ENCODE results near the gene TMPRSS2. TPM values are rescaled to one million over a fixed set of nuclear protein-coding genes. Genes with fewer than 3 reads are reported as not detected.
A peak's percentile ranks its signal among the peaks of the same experiment; 100 is the strongest.

The TMPRSS2 gene
- polyA plus RNA-seq, result 149 TPM
- long read RNA-seq, donor 1, transcript TMPRSS2-209 (2 exons, 633 nt), result minor isoform, 8 of 19 reads
- long read RNA-seq, donor 1, transcript TMPRSS2-201 (14 exons, 3,205 nt), result major isoform, 11 of 19 reads
- long read RNA-seq, donor 1, partial matches to known transcripts, result 0 of 19 reads
- long read RNA-seq, donor 1, other reads (novel, unspliced or antisense), result 0 of 19 reads
- long read RNA-seq, donor 2, transcript TMPRSS2-201 (14 exons, 3,205 nt), result minor isoform, 13 of 49 reads
- long read RNA-seq, donor 2, transcript TMPRSS2-209 (2 exons, 633 nt), result major isoform, 29 of 49 reads
- long read RNA-seq, donor 2, partial matches to known transcripts, result 6 of 49 reads
- long read RNA-seq, donor 2, other reads (novel, unspliced or antisense), result 0 of 49 reads
- long read RNA-seq, donor 3, transcript TMPRSS2-201 (14 exons, 3,205 nt), result major isoform, 14 of 32 reads
- long read RNA-seq, donor 3, transcript TMPRSS2-209 (2 exons, 633 nt), result minor isoform, 9 of 32 reads
- long read RNA-seq, donor 3, partial matches to known transcripts, result 7 of 32 reads
- long read RNA-seq, donor 3, other reads (novel, unspliced or antisense), result 0 of 32 reads
- long read RNA-seq, donor 4, partial matches to known transcripts, result 0 of 5 reads
- long read RNA-seq, donor 4, other reads (novel, unspliced or antisense), result 0 of 5 reads
- long read RNA-seq, donor 5, transcript TMPRSS2-201 (14 exons, 3,205 nt), result minor isoform, 10 of 29 reads
- long read RNA-seq, donor 5, transcript TMPRSS2-209 (2 exons, 633 nt), result major isoform, 16 of 29 reads
- long read RNA-seq, donor 5, partial matches to known transcripts, result 0 of 29 reads
- long read RNA-seq, donor 5, other reads (novel, unspliced or antisense), result 0 of 29 reads
- long read RNA-seq, donor 6, transcript TMPRSS2-201 (14 exons, 3,205 nt), result major isoform, 25 of 44 reads
- long read RNA-seq, donor 6, transcript TMPRSS2-209 (2 exons, 633 nt), result minor isoform, 10 of 44 reads
- long read RNA-seq, donor 6, partial matches to known transcripts, result 6 of 44 reads
- long read RNA-seq, donor 6, other reads (novel, unspliced or antisense), result 0 of 44 reads
- long read RNA-seq, donor 7, transcript TMPRSS2-201 (14 exons, 3,205 nt), result major isoform, 6 of 9 reads
- long read RNA-seq, donor 7, partial matches to known transcripts, result 0 of 9 reads
- long read RNA-seq, donor 7, other reads (novel, unspliced or antisense), result 0 of 9 reads
- long read RNA-seq, donor 8, transcript TMPRSS2-209 (2 exons, 633 nt), result minor isoform, 11 of 35 reads
- long read RNA-seq, donor 8, transcript TMPRSS2-201 (14 exons, 3,205 nt), result major isoform, 18 of 35 reads
- long read RNA-seq, donor 8, partial matches to known transcripts, result 5 of 35 reads
- long read RNA-seq, donor 8, other reads (novel, unspliced or antisense), result 0 of 35 reads
- long read RNA-seq, donor 9, transcript TMPRSS2-201 (14 exons, 3,205 nt), result major isoform, 8 of 39 reads
- long read RNA-seq, donor 9, transcript TMPRSS2-209 (2 exons, 633 nt), result minor isoform, 6 of 39 reads
- long read RNA-seq, donor 9, partial matches to known transcripts, result 25 of 39 reads
- long read RNA-seq, donor 9, other reads (novel, unspliced or antisense), result 0 of 39 reads
- long read RNA-seq, donor 10, transcript TMPRSS2-202 (14 exons, 3,240 nt), result minor isoform, 7 of 37 reads
- long read RNA-seq, donor 10, transcript TMPRSS2-201 (14 exons, 3,205 nt), result major isoform, 16 of 37 reads
- long read RNA-seq, donor 10, transcript TMPRSS2-209 (2 exons, 633 nt), result minor isoform, 14 of 37 reads
- long read RNA-seq, donor 10, partial matches to known transcripts, result 0 of 37 reads
- long read RNA-seq, donor 10, other reads (novel, unspliced or antisense), result 0 of 37 reads
- long read RNA-seq, donor 11, transcript TMPRSS2-201 (14 exons, 3,205 nt), result major isoform, 13 of 15 reads
- long read RNA-seq, donor 11, partial matches to known transcripts, result 0 of 15 reads
- long read RNA-seq, donor 11, other reads (novel, unspliced or antisense), result 0 of 15 reads

GRCh38 chr21:41507521-41508414 is at the start of gene TMPRSS2:
Gene TMPRSS2 (minus strand): TSS chr21:41508158. CDS start chr21:41498133, 10,025 bp downstream.
- Histone ChIP-seq H3K4me1 (ENCODE audit: control insufficient read depth, insufficient read depth, low read length) (peaks cover 50% of the 10 kb centered on the region), H3K27ac (ENCODE audit: low read length) (peak within 1 kb of the TSS; percentile 96), H3K9me3 (ENCODE audit: control insufficient read depth, low read depth, low read length) (no peaks in the 10 kb centered on the region), H3K36me3 (ENCODE audit: control insufficient read depth, insufficient read depth, low read length) (peaks cover 11% of the 10 kb centered on the region), H3K27me3 (ENCODE audit: control insufficient read depth, insufficient read depth, low read length) (peaks cover 22% of the 10 kb centered on the region), H3K4me3 (ENCODE audit: low read length) (peak within 1 kb of the TSS; percentile 86)
- peak; percentile 80 to 93 for DNase-seq
- no CpG with 5 or more reads among the region's 85 CpGs for WGBS (ENCODE audit: insufficient coverage, low lambda C conversion rate)

- peak in 1 of 2 donors; percentile 50 for DNase-seq
- peaks cover 29% of the 10 kb centered on the region for H3K4me1 ChIP-seq (ENCODE audit: control insufficient read depth, insufficient read depth, low read length)
- H3K27me3 ChIP-seq (ENCODE audit: control insufficient read depth, insufficient read depth, low read length), result no peaks in the 10 kb centered on the region
- WGBS (ENCODE audit: insufficient coverage, low lambda C conversion rate), result no CpG with 5 or more reads among the region's 1 CpG
- no peak overlapping the region for H3K27ac ChIP-seq (ENCODE audit: low read length)
- no peaks in the 10 kb centered on the region for H3K9me3 ChIP-seq (ENCODE audit: control insufficient read depth, low read depth, low read length)
- H3K4me3 ChIP-seq (ENCODE audit: low read length), result no peak overlapping the region
- no peaks in the 10 kb centered on the region for H3K36me3 ChIP-seq (ENCODE audit: control insufficient read depth, insufficient read depth, low read length)
Measured at GRCh38 chr21:41555057-41555456, 47.1 kb upstream of the TMPRSS2 start.

GRCh38 chr21:41552254-41552653 is 44.3 kb upstream of the TMPRSS2 start:
- no peak overlapping the region for H3K4me3 ChIP-seq (ENCODE audit: low read length)
- no peak overlapping the region for H3K27ac ChIP-seq (ENCODE audit: low read length)
- H3K9me3 ChIP-seq (ENCODE audit: control insufficient read depth, low read depth, low read length), result no peaks in the 10 kb centered on the region
- H3K36me3 ChIP-seq (ENCODE audit: control insufficient read depth, insufficient read depth, low read length), result no peaks in the 10 kb centered on the region
- no CpG with 5 or more reads among the region's 6 CpGs for WGBS (ENCODE audit: insufficient coverage, low lambda C conversion rate)
- no peaks in the 10 kb centered on the region for H3K27me3 ChIP-seq (ENCODE audit: control insufficient read depth, insufficient read depth, low read length)
- DNase-seq, result no peak
- H3K4me1 ChIP-seq (ENCODE audit: control insufficient read depth, insufficient read depth, low read length), result peaks cover 7% of the 10 kb centered on the region

- WGBS (ENCODE audit: insufficient coverage, low lambda C conversion rate), result 100% methylated on average over 1 of the region's 8 CpGs
- H3K36me3 ChIP-seq (ENCODE audit: control insufficient read depth, insufficient read depth, low read length), result no peaks in the 10 kb centered on the region
- no peaks in the 10 kb centered on the region for H3K9me3 ChIP-seq (ENCODE audit: control insufficient read depth, low read depth, low read length)
- H3K4me3 ChIP-seq (ENCODE audit: low read length), result no peak overlapping the region
- H3K4me1 ChIP-seq (ENCODE audit: control insufficient read depth, insufficient read depth, low read length), result peaks cover 4% of the 10 kb centered on the region
- no peak overlapping the region for H3K27ac ChIP-seq (ENCODE audit: low read length)
- DNase-seq, result no peak
- H3K27me3 ChIP-seq (ENCODE audit: control insufficient read depth, insufficient read depth, low read length), result no peaks in the 10 kb centered on the region
Measured at GRCh38 chr21:41548781-41549180, 40.8 kb upstream of the TMPRSS2 start.

- DNase-seq, result no peak
- H3K27me3 ChIP-seq (ENCODE audit: control insufficient read depth, insufficient read depth, low read length), result no peaks in the 10 kb centered on the region
- H3K4me3 ChIP-seq (ENCODE audit: low read length), result no peak overlapping the region
- H3K4me1 ChIP-seq (ENCODE audit: control insufficient read depth, insufficient read depth, low read length), result peaks cover 4% of the 10 kb centered on the region
- no peaks in the 10 kb centered on the region for H3K9me3 ChIP-seq (ENCODE audit: control insufficient read depth, low read depth, low read length)
- no peaks in the 10 kb centered on the region for H3K36me3 ChIP-seq (ENCODE audit: control insufficient read depth, insufficient read depth, low read length)
- no peak overlapping the region for H3K27ac ChIP-seq (ENCODE audit: low read length)
- no CpG with 5 or more reads among the region's 3 CpGs for WGBS (ENCODE audit: insufficient coverage, low lambda C conversion rate)
Measured at GRCh38 chr21:41547111-41547510, 39.2 kb upstream of the TMPRSS2 start.

GRCh38 chr21:41545500-41546359 is 37.8 kb upstream of the TMPRSS2 start:
- H3K27ac ChIP-seq (ENCODE audit: low read length), result no peak overlapping the region
- no peak for DNase-seq

GRCh38 chr21:41542727-41543126 is 34.8 kb upstream of the TMPRSS2 start:
- no peak overlapping the region for H3K4me3 ChIP-seq (ENCODE audit: low read length)
- H3K4me1 ChIP-seq (ENCODE audit: control insufficient read depth, insufficient read depth, low read length), result peaks cover 4% of the 10 kb centered on the region
- WGBS (ENCODE audit: insufficient coverage, low lambda C conversion rate), result no CpG with 5 or more reads among the region's 9 CpGs
- H3K36me3 ChIP-seq (ENCODE audit: control insufficient read depth, insufficient read depth, low read length), result no peaks in the 10 kb centered on the region
- H3K9me3 ChIP-seq (ENCODE audit: control insufficient read depth, low read depth, low read length), result no peaks in the 10 kb centered on the region
- H3K27ac ChIP-seq (ENCODE audit: low read length), result no peak overlapping the region
- H3K27me3 ChIP-seq (ENCODE audit: control insufficient read depth, insufficient read depth, low read length), result no peaks in the 10 kb centered on the region
- no peak for DNase-seq

More at GRCh38 chr21:41545500-41546359, 37.8 kb upstream of the TMPRSS2 start:
- WGBS (ENCODE audit: insufficient coverage, low lambda C conversion rate), result 43% methylated on average over 2 of the region's 7 CpGs
- Histone ChIP-seq H3K9me3 (ENCODE audit: control insufficient read depth, low read depth, low read length) (no peaks in the 10 kb centered on the region), H3K36me3 (ENCODE audit: control insufficient read depth, insufficient read depth, low read length) (no peaks in the 10 kb centered on the region), H3K4me1 (ENCODE audit: control insufficient read depth, insufficient read depth, low read length) (peaks cover 4% of the 10 kb centered on the region), H3K4me3 (ENCODE audit: low read length) (no peak overlapping the region), H3K27me3 (ENCODE audit: control insufficient read depth, insufficient read depth, low read length) (no peaks in the 10 kb centered on the region)

GRCh38 chr21:41537356-41537755 is 29.4 kb upstream of the TMPRSS2 start:
- H3K9me3 ChIP-seq (ENCODE audit: control insufficient read depth, low read depth, low read length), result no peaks in the 10 kb centered on the region
- DNase-seq, result peak; percentile 55 to 79
- H3K4me1 ChIP-seq (ENCODE audit: control insufficient read depth, insufficient read depth, low read length), result peaks cover 6% of the 10 kb centered on the region
- no peaks in the 10 kb centered on the region for H3K36me3 ChIP-seq (ENCODE audit: control insufficient read depth, insufficient read depth, low read length)
- no peak overlapping the region for H3K4me3 ChIP-seq (ENCODE audit: low read length)
- no CpG with 5 or more reads among the region's 8 CpGs for WGBS (ENCODE audit: insufficient coverage, low lambda C conversion rate)
- H3K27me3 ChIP-seq (ENCODE audit: control insufficient read depth, insufficient read depth, low read length), result no peaks in the 10 kb centered on the region
- no peak overlapping the region for H3K27ac ChIP-seq (ENCODE audit: low read length)

Measured in large intestine (tissue), 12 donors.